Common myeloid progenitor, CD34-positive (primary cell): ENCODE results near the gene KRTAP2-3.
A peak's percentile ranks its signal among the peaks of the same experiment; 100 is the strongest.
"Not testable (repeated sequence)": the region's sequence is repeated elsewhere in the genome, so short reads cannot be mapped to it uniquely, and the experiment has no call there.

Experiments
- CTCF ChIA-PET: fragments of 350-600 bp; sonication (Branson Sonifier 250); formaldehyde crosslinking; loops from one replicate; lab custom pipeline; 2021; ENCODE audit warnings: antibody characterized with exemption; lab: Charles Lee
- POLR2A ChIA-PET: fragments of 350-600 bp; sonication (Branson Sonifier 250); formaldehyde crosslinking; loops from one replicate; lab custom pipeline; 2021; ENCODE audit warnings: antibody characterized with exemption; lab: Charles Lee
- DNase-seq, 3 donors: peaks; one replicate each; pipeline versions ENCODE4 v3.0.0 to v3.0.0-alpha.2; 2013
- H3K27ac ChIP-seq, 2 experiments: 1 replicate in 1 of 2; 2 replicates in 1 of 2; pipeline ENCODE4 v1.7.0; 2013; ENCODE audit warnings: inconsistent platforms in 2 of 2, low read length in 2 of 2, mild to moderate bottlenecking in 2 of 2, low read depth in 1 of 2, moderate library complexity in 1 of 2; ENCODE audit not compliant: severe bottlenecking in 2 of 2, insufficient read depth in 1 of 2, poor library complexity in 1 of 2
- H3K27me3 ChIP-seq, 5 experiments: replicated peaks in 2 of 5; 1 replicate in 3 of 5; 2 replicates in 2 of 5; pipeline versions ENCODE4 v1.6.1 to v1.7.0; 2013; ENCODE audit warnings: low read length in 4 of 5, mild to moderate bottlenecking in 2 of 5, moderate library complexity in 2 of 5, inconsistent platforms in 1 of 5; ENCODE audit not compliant: insufficient read depth in 5 of 5, control insufficient read depth in 4 of 5
- H3K36me3 ChIP-seq, 4 experiments: 1 replicate in 2 of 4; 2 replicates in 2 of 4; pipeline versions ENCODE4 v1.6.1 to v1.7.0; 2013; ENCODE audit warnings: low read length in 3 of 4, control low read depth in 1 of 4, mild to moderate bottlenecking in 1 of 4; ENCODE audit not compliant: control insufficient read depth in 4 of 4, insufficient read depth in 4 of 4
- H3K4me1 ChIP-seq, 4 experiments: 1 replicate in 3 of 4; 2 replicates in 1 of 4; pipeline versions ENCODE4 v1.6.1 to v1.7.1; 2013; ENCODE audit warnings: low read length in 3 of 4, mild to moderate bottlenecking in 3 of 4, control low read depth in 1 of 4, inconsistent platforms in 1 of 4, moderate library complexity in 1 of 4; ENCODE audit not compliant: control insufficient read depth in 4 of 4, insufficient read depth in 4 of 4; ENCODE audit errors: control extremely low read depth in 1 of 4
- H3K4me3 ChIP-seq, 7 experiments: 1 replicate in 4 of 7; 2 replicates in 3 of 7; pipeline versions ENCODE4 v1.5.1 to v1.7.0; 2013; ENCODE audit warnings: mild to moderate bottlenecking in 7 of 7, low read length in 6 of 7, moderate library complexity in 6 of 7, inconsistent platforms in 2 of 7, low read depth in 2 of 7, control low read depth in 1 of 7; ENCODE audit not compliant: insufficient read depth in 4 of 7, control insufficient read depth in 1 of 7; ENCODE audit errors: extremely low read depth in 1 of 7
- H3K9me3 ChIP-seq, 5 experiments: 1 replicate in 4 of 5; 2 replicates in 1 of 5; pipeline versions ENCODE4 v1.6.1 to v1.7.1; 2013; ENCODE audit warnings: low read length in 4 of 5, mild to moderate bottlenecking in 2 of 5, inconsistent platforms in 1 of 5, low read depth in 1 of 5, moderate library complexity in 1 of 5; ENCODE audit not compliant: control insufficient read depth in 4 of 5, insufficient read depth in 2 of 5; ENCODE audit errors: control extremely low read depth in 1 of 5
- WGBS: methylation state at CpG from one replicate; pipeline ENCODE4 v1.1.5; 2013; ENCODE audit not compliant: insufficient coverage; 5-methylcytosine and 5-hydroxymethylcytosine counted together

The KRTAP2-3 gene

DNA sequence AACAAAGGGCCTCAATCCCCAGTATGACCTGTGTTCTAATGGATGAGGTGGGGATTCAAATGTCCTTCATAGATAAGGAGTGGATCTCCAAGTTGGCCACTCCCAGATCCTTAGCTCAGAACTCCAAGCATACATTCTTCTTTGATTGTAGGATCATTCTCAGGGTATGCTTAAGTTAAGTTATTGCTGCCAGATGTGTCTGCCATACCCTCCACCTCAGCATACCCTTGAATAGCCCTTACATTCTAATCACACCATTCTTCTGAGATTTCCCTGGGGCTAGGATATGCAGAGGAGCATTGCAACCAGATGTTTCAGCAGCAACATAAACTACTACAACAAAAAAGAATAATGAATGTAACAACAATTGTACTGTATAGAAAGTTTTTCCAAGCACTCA, 7.4 kb upstream of the KRTAP2-3 start:
- Histone ChIP-seq H3K27me3 (peaks cover 0 to 7% (median 2%) of the 10 kb centered on the region in 5 experiments), H3K36me3 (no peaks in the 10 kb centered on the region), H3K4me1 (no peaks in the 10 kb centered on the region), H3K4me3 (no peak overlapping the region), H3K27ac (no peak overlapping the region), H3K9me3 (no peaks in the 10 kb centered on the region)
- POLR2A ChIA-PET: no interaction called here
- DNase-seq: no peak
- CTCF ChIA-PET: no interaction called here

DNA sequence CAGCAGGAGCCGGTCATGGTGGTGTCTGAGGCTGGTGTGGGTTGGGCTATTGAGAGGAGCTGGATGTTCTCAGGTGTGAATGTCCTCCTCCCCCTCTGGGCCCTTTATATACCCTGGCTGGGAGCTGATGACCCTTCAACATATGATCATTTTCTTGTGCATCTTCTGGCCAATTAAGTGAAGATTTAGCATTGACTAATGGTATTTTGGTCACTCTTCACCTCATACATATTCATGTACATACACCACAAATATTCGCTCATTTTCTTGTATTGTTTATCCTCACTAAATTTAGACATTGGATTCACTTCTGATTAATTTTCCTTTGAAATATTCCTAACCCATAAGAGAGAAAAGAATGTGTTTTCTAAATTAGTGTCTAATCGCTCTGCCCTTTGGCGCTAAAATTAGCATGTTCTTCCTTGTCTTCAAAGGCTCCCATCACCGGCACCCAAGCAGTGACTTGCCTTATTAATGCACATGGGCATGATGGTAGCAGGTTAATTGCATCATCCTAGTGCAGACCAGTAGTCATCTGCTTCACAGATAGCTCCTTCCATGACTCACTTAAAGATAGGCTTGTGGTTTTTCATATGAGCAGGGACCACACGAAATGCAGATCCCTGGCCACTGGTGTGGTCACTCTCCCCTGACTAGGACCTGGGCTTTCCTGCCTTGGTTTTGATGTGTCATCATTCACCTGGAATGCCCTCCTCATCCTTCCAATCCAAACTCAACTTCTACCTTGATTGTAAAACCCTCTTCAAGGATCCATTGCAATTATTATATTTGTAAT, 6.1 kb upstream of the KRTAP2-3 start, which contains the start of gene KRTAP2-4:
Gene KRTAP2-4, minus strand, starts transcription at position 51 of the 796 bp plus-strand sequence. Its CDS starts 34 bp downstream, at position 17.
- H3K27me3 ChIP-seq: peaks cover 0 to 13% (median 9%) of the 10 kb centered on the region in 5 experiments
- POLR2A ChIA-PET: no interaction called here
- CTCF ChIA-PET: no interaction called here
- DNase-seq: peak in 1 of 3 donors; percentile 10
- H3K4me3 ChIP-seq: no peak within 1 kb of the TSS
- H3K9me3 ChIP-seq: no peaks in the 10 kb centered on the region
- H3K4me1 ChIP-seq: no peaks in the 10 kb centered on the region
- H3K36me3 ChIP-seq: no peaks in the 10 kb centered on the region
- WGBS: 100% methylated on average over 3 of the region's 6 CpGs
- H3K27ac ChIP-seq: no peak within 1 kb of the TSS

DNA sequence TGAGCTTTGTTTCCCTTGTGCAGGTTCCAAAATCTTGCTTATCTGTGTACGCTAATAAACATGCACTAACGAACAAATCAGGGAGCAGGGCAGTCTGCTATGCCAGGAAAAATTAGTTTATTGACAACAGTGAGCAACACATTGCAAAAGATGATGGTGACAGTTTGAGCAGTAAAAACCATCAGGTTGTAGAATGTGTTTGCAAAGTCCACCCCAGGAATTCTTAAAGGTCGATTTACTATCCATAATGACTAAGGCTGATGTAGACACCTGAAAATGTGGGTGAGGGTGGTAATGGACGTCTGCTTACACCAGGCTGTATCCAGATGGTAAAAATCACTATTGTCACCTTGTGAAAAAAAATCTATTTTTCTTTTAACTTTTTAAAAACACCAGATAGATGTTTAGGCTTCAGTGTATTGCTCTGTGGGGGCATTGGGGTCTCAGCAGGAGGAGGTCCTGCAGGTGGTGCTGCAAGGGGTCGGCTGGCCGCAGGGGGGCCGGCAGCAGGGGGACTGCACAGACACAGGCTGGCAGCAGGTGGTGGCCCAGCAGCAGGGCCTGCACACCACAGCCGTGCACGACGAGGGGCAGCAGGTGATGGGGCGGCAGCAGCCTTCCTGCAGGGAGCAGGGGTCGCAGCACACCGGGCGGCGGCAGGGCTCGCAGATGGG, 5.2 kb upstream of the KRTAP2-3 start:
- POLR2A ChIA-PET, H3K9me3 ChIP-seq, DNase-seq, H3K4me1 ChIP-seq, H3K27ac ChIP-seq, H3K4me3 ChIP-seq, CTCF ChIA-PET, H3K36me3 ChIP-seq: not testable (repeated sequence)
- H3K27me3 ChIP-seq: peaks cover 4 to 20% (median 12%) of the 10 kb centered on the region in 5 experiments
- 100% methylated on average over 2 of the region's 16 CpGs for WGBS

DNA sequence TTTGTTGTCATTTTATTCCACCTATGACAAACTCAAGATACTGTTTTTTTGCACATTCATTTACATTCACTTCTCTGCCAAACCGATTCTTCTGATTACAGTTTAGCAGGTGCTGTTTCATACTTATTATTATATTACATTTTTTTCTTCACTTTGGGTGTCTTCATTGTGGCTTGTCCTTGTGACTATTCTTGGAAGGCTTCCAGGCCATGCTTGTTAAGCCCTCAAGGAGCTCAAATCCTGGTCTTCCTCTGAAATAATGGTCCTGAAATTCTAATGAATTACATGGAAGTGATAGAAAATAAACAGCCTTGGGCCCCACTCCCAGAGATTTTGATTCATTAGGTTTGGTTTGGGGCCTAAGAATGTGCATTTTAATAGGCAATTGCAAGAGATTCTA, 4.4 kb upstream of the KRTAP2-3 start:
- peaks cover 4 to 25% (median 17%) of the 10 kb centered on the region in 5 experiments for H3K27me3 ChIP-seq
- no CpG with 5 or more reads among the region's 1 CpG for WGBS
- no peaks in the 10 kb centered on the region for H3K9me3 ChIP-seq
- H3K4me1 ChIP-seq: no peaks in the 10 kb centered on the region
- DNase-seq: no peak
- H3K4me3 ChIP-seq: no peak overlapping the region
- no peak overlapping the region for H3K27ac ChIP-seq
- H3K36me3 ChIP-seq: no peaks in the 10 kb centered on the region
- CTCF ChIA-PET: no interaction called here
- POLR2A ChIA-PET: no interaction called here

DNA sequence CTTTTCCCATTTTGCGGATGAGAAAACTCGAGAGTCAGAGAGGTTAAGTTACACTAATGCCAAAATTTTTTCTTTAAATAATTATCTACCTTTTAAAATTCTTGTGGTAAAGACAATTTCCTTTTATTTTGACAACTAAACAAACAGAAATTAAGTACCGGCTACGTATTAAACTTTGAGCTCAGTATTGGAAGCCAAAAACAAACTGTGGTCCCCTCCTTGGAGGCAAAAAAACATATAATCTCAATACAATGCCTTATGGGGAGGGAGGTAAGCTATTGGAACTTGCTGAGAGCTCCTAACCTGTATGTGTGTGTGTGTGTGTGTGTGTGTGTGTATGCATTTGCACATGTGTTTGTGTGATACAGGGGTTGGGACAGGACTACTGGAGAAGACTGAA, 3.5 kb upstream of the KRTAP2-3 start:
- POLR2A ChIA-PET: no interaction called here
- Histone ChIP-seq H3K36me3 (no peaks in the 10 kb centered on the region), H3K27me3 (peaks cover 4 to 32% (median 20%) of the 10 kb centered on the region in 5 experiments), H3K9me3 (no peaks in the 10 kb centered on the region), H3K4me3 (no peak overlapping the region), H3K4me1 (no peaks in the 10 kb centered on the region), H3K27ac (no peak overlapping the region)
- no CpG with 5 or more reads among the region's 4 CpGs for WGBS
- CTCF ChIA-PET: no interaction called here
- no peak for DNase-seq

DNA sequence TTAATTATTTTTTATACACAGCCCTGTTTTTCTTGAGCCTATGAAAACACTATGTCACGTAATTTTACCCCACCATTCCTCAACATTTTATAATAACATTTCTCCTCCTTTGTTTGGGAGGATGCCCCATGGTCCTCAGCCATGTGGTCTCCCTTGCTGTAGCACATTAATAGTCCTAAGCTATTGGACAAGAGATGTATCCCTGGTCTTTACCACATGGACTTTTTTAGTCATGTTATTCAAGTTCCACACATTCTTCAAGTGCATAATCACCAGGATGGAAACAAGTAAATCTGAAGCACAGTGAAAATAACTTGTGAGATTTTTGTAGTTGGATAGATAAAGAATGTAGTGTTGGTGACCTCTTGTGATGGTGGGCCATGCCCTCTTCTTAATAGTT, 2.0 kb upstream of the KRTAP2-3 start:
- no peak overlapping the region for H3K4me3 ChIP-seq
- no peak for DNase-seq
- H3K27ac ChIP-seq: no peak overlapping the region
- no peaks in the 10 kb centered on the region for H3K4me1 ChIP-seq
- H3K9me3 ChIP-seq: peaks cover 0 to 4% (median 0%) of the 10 kb centered on the region in 5 experiments
- peaks cover 4 to 39% (median 20%) of the 10 kb centered on the region in 5 experiments for H3K27me3 ChIP-seq
- no peaks in the 10 kb centered on the region for H3K36me3 ChIP-seq
- WGBS: no CpG with 5 or more reads among the region's 1 CpG
- ChIA-PET POLR2A (no interaction called here), CTCF (no interaction called here)
